GM21390 (cell line): ENCODE measurements around the gene FAM237A.

Experiments used
- ATAC-seq: cut with Tn5 transposase; IDR thresholded peaks from one replicate; pipeline ENCODE4 v1.9.1; 2021; ENCODE audit not compliant: unreplicated experiment

FAM237A gene

DNA sequence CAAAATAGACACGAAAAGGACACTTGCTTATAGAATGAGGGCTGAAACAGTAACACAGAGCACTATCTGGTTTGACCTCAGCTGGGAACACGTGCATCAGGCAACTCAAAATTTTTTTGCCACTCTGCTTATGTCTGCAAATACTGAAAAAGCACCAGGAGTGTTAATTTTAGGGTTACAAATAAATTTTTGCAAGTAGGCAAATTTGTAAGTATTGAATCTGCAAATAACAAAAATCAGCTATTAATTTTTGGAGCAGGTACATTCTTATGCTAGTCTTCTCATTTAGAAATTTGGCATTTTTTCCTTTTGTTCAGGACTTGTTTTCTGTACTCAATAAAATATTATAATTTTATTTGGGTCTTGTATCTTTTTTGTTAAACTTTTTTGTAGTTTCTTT lies 46.2 kb downstream of the FAM237A start:
- ATAC-seq: no peak

DNA sequence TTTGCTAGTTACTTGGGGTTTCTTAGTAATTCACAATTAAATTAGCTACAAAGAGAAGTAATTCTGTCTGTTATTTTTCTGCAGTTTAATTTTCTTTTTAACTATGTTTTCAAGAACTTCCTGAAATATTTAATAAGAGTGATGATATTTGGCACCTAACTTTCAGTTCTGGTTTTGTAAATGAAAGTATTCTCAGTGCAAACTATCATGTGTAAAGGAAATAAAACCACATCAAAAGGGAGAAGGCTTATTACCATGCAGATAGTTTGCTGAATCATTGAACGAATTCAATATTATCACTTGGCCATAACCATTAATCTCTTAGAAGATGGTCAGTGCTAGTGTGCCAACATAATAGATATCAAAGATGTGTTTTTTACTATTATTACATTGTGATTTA lies 46.7 kb downstream of the FAM237A start:
- ATAC-seq: no peak

DNA sequence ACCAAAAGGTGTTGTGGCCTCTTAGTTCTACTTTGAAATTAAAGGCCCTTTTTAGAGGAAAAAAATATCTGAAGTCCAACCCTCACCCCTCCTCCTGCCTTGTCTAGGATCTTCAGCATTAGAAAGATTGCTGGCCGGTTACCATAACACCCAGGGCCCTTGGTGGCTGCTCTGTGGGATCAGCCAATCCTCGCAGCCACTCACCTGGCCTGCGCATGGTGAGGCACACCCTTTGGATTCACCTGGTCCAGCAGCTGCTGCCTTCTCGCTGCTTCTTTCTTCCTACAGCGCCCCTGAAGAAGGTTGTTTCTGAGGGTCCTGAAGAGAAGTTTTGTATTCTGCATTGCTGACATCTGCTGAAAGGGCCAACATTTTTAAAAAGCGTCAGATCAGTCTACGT lies 50.7 kb downstream of the FAM237A start:
- no peak for ATAC-seq

DNA sequence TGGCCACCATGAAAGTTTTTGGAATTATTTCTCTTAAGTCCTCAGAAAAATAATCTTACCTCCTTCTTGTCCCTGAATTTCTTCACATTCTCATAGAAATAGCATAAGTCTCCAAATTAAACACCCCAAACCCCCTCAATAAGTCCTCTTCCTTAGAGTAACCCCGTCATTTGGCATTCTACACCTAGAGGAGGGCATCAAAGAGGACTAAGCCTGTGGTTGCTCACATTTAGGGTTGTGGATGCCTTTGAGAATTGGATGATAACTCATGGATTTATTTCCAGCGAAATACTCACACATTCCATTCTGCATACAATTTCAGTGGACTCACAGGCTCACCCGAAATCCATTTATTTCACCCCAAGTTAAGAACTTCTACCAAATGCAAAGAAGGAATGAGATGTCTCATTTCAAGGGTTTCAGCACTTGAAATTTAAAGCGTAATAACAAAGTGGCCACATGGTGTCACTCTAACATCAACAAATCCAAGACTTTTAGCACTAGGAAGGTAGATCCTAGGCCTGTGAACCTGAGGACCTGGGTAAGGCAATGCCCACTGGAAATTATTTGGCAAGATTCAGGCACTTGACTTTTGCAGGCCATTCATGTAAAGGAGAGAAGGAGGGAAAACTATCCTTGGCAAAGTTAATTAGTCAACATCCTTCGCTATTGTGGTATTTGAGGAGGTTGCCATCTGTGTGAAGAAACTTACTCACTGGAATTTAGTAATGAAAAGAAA lies 51.3 kb downstream of the FAM237A start:
- ATAC-seq: peak; percentile 83

DNA sequence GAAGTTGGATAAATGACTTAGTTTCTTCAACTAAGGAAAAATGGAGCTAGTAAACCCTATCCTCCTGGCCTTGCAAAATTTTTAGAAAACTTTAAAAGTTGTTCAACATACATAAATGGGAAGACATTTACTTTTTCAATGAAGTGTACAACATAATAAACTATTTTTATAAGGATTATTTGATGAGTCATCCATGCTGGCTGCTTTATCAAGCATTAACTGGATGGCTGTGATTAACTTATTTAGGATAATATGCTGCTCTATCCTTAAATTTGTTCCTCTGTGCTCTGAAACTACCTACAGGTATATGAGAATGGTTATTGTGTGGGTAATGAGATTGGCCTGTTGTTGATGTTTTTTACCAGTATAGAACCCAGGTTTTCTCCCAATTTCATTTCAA lies 54.6 kb downstream of the FAM237A start:
- no peak for ATAC-seq

DNA sequence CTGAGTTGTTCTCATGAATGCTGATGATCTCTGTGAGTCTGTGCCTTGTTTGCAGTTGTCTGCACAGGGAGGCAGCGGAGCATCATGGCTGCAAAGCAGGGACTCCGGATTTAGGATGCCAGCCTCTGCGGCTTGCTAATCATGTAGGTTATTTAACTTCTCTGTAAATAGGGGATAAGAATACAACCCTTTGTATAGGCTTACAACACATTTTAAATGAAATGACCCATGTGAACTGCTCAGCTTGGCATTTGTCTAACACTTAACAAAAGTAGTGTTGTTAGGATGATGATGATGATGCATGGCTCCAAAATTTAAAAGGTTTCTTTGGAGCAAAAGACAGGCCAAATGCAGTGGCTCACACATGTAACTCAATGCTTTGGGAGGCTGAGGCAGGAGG lies 56.5 kb downstream of the FAM237A start:
- ATAC-seq: no peak
